ENCODE measurements around the gene SLC17A7.

SLC17A7 gene

DNA sequence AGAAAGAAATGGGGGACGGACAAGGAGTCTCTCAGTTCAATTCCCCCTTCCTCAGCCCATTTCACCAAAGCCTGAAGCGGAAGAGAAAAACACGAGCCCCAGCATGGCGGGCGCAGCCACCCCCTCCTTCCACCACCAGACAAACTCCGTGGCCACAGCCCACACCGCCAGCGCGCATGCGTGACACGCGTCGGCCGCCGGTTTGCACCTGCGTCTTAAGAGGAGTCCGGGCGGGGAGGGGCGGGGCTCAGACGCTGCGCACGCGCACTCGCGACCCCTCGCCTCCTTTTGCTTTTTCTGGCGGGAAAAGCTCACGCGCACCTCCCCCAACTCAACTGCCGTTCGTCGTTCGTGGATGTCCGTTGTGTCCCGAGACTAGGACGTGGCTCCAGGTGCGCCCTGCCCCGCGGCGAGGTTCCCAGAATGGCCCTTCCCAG is 53.4 kb downstream of the SLC17A7 start, which contains the start of gene KASH5:
Gene KASH5 (plus strand): TSS at position 314 of the 437 bp plus-strand sequence. CDS start 2,635 bp downstream, outside the sequence.
- H3K36me3 ChIP-seq (ENCODE audit: control insufficient read depth, insufficient read depth, low read length), result no peaks in the 10 kb centered on the region
- peak within 1 kb of the TSS; percentile 33 for H3K4me3 ChIP-seq (replicated peaks; ENCODE audit: low read depth, low read length)
- TF ChIP-seq, protein P1, sequence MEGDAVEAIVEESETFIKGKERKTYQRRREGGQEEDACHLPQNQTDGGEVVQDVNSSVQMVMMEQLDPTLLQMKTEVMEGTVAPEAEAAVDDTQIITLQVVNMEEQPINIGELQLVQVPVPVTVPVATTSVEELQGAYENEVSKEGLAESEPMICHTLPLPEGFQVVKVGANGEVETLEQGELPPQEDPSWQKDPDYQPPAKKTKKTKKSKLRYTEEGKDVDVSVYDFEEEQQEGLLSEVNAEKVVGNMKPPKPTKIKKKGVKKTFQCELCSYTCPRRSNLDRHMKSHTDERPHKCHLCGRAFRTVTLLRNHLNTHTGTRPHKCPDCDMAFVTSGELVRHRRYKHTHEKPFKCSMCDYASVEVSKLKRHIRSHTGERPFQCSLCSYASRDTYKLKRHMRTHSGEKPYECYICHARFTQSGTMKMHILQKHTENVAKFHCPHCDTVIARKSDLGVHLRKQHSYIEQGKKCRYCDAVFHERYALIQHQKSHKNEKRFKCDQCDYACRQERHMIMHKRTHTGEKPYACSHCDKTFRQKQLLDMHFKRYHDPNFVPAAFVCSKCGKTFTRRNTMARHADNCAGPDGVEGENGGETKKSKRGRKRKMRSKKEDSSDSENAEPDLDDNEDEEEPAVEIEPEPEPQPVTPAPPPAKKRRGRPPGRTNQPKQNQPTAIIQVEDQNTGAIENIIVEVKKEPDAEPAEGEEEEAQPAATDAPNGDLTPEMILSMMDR (IDR thresholded peaks at IDR 0.05; ENCODE audit: insufficient read depth, low read length, poor library complexity, severe bottlenecking), result no peak
- no peaks in the 10 kb centered on the region for H3K27me3 ChIP-seq (replicated peaks; ENCODE audit: control insufficient read depth, insufficient read depth, low read length)
- peak; percentile 96 for DNase-seq (ENCODE audit: extremely low read depth, insufficient read length)

DNA sequence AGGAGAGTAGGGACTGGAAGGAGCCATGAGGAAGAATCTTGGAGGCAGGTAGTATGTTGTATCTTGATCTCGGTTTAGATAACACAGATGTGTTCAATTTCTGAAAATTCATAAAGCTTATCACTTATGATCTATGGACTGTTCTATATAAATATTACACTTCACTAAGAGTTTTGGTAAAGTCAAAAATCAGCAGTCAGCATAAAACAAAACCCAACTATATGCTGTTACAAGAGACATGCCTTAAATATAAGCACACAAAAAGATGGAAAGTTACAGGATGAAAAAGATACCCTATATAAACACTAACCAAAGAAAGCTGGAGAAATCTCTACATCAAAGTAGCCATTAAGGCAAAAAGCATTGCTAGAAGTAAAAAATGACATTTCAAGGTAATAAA is 57.7 kb downstream of the SLC17A7 start:
- TF ChIP-seq, protein P1 (IDR thresholded peaks at IDR 0.05; ENCODE audit: insufficient read depth, low read length, poor library complexity, severe bottlenecking), result no peak
- DNase-seq (ENCODE audit: extremely low read depth, insufficient read length), result no peak
- Histone ChIP-seq H3K36me3 (ENCODE audit: control insufficient read depth, insufficient read depth, low read length) (no peaks in the 10 kb centered on the region), H3K27me3 (replicated peaks; ENCODE audit: control insufficient read depth, insufficient read depth, low read length) (no peaks in the 10 kb centered on the region), H3K4me3 (replicated peaks; ENCODE audit: low read depth, low read length) (no peak overlapping the region)

DNA sequence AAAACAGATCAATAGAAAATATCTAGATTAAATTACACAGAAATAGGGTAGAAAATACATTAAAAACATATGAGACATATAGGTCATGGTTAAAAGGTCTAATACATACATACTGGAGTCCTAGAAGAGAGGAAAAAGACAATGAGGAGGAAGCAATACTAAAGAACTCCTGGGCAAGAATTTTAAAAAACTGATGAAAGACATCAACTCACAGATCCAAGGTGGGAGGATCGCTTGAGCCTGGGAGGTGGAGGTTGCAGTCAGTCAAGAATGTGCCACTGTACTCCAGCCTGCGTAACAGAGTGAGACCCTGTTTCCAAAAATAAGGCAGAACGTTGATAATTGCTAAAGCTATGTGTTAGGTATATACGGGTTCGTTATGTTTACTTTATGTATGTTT is 58.7 kb downstream of the SLC17A7 start:
- no peak overlapping the region for H3K4me3 ChIP-seq (replicated peaks; ENCODE audit: low read depth, low read length)
- no peaks in the 10 kb centered on the region for H3K27me3 ChIP-seq (replicated peaks; ENCODE audit: control insufficient read depth, insufficient read depth, low read length)
- TF ChIP-seq, protein P1 (IDR thresholded peaks at IDR 0.05; ENCODE audit: insufficient read depth, low read length, poor library complexity, severe bottlenecking), result no peak
- no peak for DNase-seq (ENCODE audit: extremely low read depth, insufficient read length)
- H3K36me3 ChIP-seq (ENCODE audit: control insufficient read depth, insufficient read depth, low read length), result no peaks in the 10 kb centered on the region

DNA sequence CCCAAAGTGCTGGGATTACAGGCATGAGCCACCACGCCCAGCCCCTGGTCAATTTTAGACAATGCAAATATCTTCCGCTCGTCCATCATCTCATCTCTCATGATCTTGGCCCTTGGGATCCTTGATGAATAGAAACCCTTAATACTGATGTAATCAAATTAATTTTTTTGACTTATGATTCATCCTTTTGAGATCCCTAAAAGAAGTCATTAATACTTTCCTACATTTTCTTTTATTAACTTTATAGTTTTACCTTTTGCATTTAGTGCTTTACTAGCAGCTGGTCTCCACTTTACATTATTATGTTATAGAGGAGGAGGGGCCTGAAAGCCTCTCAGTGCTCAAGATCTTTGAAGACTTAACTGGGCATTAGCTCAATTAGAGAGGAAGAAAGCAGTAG is 60.9 kb downstream of the SLC17A7 start:
- Histone ChIP-seq H3K4me3 (replicated peaks; ENCODE audit: low read depth, low read length) (no peak overlapping the region), H3K27me3 (replicated peaks; ENCODE audit: control insufficient read depth, insufficient read depth, low read length) (no peaks in the 10 kb centered on the region), H3K36me3 (ENCODE audit: control insufficient read depth, insufficient read depth, low read length) (no peaks in the 10 kb centered on the region)
- TF ChIP-seq, protein P1 (IDR thresholded peaks at IDR 0.05; ENCODE audit: insufficient read depth, low read length, poor library complexity, severe bottlenecking), result no peak
- DNase-seq (ENCODE audit: extremely low read depth, insufficient read length), result no peak

Measured in GM06990 (cell line).